GM19395 (cell line): ENCODE results near the gene RAD51B.

Experiments used
- ATAC-seq: cut with Tn5 transposase; IDR thresholded peaks from one replicate; pipeline ENCODE4 v1.9.1; 2021; ENCODE audit warnings: mild to moderate bottlenecking, moderate library complexity; ENCODE audit not compliant: unreplicated experiment

The RAD51B gene

DNA sequence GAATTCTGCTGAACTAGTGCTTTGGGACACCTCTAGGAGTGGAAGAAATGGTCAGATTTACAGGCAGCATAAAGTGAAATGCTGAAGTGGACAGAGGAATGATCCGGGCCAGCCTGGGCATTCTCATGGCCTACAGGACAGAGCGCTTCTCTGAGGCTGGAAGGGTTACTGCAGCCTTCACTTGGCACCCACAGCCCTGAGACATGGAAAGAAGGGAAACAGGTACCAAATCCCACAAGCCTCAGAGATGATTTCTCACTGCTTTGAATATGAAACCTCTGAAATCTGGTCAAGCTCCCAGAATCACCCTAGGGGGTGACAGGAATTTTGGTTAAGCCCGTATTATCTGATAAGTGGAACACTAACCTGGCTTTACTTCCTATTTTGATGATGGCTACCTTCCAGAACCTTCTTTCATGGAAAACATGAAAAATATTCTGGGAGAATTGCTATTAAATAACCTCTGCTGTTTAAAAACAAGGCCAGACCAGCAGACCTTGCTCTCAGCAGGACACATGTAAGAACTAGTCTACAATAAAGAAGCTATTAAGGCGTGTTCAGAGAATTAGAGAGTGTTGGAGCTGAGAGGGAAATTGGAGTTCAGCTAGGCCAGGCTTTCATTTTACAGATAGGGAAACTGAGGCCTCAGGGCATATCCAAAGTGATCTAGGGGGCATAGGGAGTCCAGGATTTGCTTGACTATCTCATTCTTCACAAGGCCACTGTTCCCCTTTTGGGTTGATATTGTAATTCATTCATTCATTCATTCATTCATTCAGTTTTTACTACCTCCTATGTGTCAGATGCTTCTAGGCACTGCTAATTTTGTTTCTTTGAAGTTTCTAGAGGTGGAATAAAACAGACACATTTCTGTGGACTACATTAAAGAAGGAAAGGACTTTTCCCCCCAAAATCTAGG is 691.8 kb downstream of the RAD51B start:
- no peak for ATAC-seq

DNA sequence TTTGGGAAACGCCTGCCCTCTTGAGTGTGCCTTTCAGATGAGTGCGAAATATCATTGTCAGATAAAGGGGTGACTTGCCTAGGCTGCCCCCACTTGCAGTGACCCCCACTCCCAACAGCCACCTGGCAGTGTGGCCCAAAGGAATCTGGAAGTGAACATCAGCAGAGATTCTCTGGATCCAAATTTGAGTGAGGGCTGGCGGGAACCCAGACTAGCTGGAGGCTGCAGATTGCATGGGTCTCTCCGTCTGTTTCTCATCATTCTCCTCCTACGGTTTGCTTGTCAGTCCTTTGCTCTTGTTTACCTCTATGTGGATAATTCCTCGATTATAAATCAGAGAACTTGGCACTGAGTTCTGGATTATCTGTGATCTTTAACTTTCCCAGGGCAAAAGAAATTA is 692.5 kb downstream of the RAD51B start:
- no peak for ATAC-seq

DNA sequence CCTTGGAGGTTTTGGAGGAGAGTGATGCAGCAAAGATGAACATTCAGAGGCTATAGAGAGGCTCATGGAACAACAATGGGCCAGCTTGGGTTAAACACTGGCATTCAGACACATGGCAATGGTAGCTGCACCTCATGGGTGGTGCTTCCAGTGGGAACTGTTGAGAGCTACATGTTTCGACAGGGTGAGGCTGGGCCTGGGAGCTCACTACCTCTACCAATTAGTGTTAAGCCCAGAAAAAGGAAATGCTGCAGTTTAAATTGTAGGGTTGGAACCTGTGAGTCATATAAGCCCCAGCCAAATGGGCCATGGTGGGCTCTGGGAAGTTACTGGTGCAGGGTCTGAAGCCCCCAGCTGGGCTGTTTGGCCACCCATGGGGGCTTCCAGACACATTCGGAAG is 693.6 kb downstream of the RAD51B start:
- peak; percentile 27 for ATAC-seq

DNA sequence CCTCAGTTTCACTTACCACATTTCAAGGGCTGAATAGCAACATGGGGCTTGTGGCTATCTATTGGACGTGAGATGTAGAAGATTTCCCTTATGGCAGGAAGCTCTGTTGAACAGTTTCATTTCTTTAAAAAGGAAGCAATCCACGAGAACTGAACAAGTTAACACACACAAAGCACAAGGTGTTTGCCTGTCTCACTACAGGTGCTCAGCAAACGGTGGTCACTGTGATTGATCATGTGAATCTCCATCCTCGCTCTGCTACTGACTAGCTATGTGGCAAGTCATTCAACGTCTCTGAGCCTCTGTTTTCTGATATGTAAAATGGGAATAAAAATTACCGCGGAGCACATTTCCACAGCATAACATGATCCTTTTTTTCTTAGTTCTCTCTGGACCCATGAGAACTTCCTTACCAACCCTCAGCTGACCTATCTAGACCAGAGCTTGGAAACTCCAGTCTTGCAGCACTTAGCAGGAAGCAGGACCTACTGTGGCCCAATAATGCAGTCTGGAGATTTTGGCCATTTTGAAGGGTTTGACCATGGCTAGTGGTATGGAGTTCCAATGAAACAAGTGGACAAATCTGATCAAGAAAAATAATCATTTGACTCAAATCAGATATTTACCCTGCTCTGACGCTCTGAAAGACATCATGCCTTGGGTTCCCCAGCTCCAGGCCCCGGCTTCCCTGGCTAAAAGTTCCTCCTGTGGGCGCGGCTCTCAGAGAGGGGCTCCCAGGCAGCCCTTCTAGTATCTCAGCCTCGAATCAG is 694.4 kb downstream of the RAD51B start:
- peak; percentile 77 for ATAC-seq

DNA sequence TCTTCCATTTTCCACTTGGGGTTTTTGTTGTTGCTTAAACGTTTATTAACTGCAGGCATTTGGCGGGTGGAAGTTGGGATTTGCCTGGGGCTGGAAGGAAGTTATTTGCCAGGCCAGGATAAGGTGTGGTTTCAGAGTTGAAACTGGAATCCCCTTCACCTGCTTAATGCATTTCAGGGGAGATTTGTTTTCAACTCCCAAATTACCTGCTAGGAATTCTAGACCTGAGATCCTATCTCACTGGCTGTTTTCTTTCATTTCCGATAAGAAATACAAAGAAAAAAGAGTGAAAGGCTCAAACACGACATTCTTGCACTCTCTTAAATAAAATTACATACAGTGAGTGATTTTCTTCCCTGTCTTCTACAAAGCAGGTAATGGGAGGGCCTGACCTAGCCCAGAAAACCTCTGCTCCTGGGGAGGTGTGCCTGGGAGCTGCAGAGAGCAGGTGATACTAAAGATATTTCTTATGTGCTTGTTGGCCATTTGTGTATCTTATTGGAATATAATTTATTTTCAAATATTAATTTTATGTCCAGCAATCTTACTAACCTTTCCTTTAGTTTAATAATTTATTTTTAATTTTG is 695.1 kb downstream of the RAD51B start:
- ATAC-seq: no peak

DNA sequence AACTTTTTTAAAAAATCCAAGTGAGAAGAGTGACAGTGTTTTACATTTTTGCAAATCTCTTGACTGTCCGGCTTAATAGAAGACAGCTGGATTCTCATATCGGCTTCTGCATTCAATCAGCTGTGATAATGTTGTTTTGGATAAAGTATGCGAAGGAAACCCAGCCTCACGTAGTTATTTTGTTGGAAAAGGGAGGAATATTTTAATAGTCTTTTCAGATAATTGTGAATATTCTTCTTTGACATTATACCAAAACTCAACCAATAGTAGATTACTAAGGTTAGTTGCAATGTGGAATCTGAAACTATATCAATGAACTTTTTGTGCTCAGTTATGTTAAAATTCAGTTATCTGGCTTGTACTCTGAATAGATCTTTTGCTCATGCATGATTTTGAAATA is 696.8 kb downstream of the RAD51B start:
- no peak for ATAC-seq

DNA sequence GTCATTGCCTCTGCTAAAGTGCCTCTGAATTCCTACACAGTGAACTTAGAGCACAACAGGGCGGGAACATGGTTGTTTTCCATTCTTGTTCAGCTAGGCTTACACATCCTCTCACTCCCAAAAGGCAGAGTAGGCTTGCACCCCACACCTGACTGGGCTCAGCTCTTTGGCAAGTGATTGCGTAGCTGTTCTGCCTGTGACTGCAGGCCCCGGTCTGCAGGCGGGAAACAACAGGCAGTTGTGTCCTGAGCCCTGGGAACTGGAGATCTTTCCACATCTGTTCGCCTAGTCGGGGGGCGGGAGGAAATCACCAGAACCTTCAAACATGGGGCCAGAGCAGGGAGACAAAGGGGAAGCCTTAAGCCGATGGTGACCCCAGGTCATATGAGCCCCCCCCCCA is 698.6 kb downstream of the RAD51B start:
- ATAC-seq: no peak

DNA sequence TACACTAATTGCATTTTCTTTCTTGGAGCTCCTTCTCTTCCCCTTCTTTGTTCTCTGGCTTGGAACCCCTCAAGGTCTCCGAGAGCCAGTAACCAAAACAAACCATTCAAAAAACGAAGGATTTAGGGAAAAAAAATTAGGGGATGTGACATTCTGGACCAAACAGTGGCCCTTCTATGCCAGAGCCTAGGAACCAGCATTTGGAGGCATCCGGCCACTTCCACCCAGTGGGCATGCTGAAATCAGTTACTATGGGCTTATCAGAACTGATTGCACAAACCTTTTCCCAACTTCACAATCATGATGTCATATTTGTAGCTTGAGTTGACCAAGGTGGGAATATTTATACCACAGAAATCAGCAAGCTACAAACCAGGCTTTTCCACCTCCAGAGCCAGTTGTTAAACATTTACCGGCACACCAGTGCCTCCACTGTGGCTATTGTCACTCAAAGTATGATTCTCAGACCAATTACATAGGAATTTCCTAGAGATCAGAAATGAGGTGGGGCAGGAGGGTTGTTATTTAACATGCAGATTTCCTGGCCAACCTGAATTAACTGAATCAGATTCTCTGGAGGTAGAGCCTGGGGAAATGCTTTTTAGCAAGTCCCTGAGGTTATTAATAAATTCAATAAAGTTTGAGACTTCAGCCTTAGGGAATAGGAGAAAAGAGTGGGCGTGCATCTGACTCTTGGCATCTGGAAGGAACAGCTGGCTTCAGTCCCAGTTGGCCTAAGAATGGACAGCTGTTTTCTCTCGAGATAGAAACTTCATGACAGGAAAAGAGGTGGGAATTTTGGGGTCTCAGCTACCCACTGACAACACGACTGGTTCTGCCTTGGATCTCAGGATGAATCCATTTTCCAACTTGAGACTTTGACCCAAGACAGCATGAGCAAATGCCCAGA is 699.4 kb downstream of the RAD51B start:
- ATAC-seq: no peak

DNA sequence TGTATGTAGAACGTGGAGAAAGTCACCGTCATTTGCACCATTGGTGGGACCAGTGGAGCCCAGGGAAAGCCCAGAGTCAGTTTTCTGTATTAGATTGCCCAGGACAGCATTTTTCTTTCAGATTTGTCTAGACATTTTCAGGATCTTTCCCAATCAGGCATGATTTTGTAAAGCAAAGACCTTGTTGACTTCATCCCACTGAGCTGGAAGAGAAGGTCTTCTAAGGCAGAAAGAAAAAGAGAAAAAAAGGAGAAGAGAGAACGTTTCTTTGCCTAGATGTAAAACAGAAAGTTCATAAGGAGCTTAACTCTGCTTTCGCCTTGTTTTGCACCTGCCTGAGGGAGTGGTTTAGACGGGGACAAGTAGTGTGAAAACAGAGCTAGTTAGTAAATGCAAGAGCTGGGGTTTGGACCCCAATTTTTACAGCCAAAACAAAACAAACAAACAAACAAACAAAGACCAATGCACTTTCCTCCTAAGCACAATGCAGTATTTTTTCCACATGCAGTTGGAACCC is 700.1 kb downstream of the RAD51B start:
- no peak for ATAC-seq

DNA sequence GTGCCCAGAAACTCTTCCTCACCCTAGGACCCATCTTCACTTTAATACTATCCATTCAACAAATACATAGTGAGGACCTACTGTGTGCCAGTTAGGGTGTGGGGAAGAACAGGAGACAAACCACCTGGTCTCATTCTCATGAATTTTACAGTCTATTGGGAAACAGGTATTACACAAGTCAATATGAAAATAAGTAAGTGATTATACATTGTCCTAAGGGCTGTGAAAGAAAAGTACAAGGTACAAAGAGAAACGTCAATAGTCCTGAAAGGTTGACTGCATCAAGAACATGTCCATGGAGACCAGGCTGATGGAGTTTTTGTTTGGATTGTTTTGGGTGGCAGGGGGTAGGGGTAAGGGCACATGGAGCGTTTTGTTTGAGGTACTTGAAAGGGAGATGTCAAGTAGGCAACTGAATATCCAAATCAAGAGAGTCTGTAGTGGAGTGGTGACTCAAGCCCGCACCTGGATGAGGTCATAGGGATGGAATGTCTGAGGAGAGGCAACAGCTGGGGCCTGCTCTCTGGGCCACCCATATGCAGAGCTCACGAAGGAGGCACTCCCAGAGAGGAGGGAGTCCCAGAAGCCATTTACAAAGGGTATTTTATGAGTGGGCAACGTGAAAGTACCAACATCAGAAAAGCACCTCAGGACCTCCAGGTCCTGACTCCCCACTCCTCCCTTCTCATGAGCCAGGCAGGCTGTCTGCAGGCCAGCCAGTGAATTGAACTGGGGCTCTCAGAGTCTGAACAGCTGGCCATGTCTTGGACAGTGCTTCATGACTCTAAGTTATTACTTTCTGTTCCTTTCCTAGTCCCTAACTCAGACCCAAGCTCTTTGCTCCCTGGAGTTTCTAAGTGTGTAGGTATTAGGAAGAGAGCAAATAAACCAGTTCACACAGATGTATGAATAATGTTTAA is 701.3 kb downstream of the RAD51B start:
- ATAC-seq: no peak

DNA sequence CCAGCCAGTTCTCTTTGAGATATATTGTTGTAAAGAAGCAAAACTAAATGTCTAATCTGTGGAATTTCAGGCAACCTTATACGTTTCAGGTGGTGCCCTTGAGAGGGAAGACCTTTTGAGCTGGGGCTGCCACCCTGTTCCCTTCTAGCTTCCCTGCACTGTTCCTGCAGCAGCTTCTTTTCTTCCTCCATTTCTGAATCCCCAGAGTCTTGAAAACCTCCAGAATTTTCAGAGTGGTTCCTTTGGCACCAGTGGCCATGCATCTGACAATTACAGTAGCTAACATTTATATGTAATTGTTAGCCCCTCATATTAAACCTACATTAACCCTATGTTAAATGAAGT is 702.0 kb downstream of the RAD51B start:
- no peak for ATAC-seq

DNA sequence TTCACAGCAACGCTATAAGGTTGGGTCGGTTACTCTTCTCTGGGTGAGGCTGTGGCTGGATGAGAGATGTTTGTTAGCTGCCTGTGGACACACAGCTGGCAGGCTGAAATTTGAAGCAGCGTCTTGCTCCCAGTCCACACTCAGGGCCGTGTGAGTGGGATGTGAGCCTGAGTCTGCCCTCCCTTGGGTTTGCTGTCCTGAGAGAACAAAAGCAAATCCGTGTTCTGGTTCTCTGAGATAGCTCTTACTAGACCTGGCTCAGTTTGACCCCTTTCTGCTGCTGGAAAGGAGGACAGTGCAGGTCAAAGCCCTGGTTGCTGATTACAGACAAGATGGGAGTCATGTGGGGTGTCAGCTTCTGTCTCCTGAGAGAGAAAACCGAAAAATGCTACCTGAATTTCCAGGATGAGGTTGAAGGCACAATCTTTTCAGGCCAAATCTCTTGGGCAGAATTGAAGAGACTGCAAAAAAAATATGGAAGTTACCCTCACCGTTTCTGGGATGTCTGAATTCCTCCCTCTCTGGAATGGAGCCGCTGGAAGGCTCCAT is 702.5 kb downstream of the RAD51B start:
- no peak for ATAC-seq

DNA sequence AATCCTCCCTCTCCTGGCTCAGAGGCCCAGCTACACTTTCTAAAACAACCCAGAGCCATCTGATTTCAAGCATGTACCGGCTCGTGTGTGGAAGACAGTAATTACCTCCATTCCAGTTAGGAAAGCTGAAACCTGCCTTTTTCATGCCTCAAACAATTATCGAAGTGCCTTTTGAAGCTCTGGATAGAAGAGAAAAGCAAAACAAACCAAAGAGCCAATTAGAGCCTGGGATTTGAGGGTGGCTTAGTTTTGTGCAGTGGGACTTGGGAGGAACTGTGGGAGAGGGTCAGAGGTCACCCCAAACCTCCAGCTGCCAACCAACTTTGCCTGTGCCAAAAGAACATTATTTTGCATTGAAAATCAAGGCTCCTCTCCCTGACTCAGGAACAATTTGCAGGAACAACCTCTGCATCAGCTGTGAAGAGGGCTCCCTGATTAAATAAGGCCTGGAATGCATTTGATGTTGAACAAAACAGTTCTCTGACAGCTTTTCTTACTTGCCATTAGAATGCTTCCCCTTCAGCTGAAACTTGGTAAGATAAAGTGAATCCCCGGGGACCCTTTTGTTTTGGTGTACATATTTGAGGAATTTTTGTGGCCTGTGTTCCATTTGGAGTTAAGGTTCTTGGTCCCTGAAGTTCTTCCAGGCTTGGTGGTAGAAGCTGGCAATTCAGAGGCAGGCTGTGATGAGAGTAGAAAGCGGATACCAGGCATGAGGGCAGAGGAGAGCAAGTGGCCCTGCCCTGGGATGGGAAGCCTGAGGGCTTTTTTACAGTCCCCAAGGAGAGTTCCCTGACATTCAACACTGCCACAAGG is 703.1 kb downstream of the RAD51B start:
- no peak for ATAC-seq

DNA sequence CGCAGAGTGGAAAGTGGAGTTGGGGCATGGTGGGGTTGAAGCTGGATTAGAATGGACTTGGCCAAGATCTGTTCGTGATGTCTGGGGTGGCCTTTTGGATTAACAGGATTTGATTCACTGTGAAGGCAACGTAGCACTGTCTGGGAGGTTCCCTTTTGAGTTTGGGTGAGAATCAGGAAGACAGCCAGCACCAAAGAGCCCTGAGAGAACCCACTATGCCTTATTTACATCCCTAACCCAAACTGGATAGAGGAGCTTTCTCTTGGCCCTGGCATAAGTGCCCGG is 703.7 kb downstream of the RAD51B start:
- no peak for ATAC-seq

DNA sequence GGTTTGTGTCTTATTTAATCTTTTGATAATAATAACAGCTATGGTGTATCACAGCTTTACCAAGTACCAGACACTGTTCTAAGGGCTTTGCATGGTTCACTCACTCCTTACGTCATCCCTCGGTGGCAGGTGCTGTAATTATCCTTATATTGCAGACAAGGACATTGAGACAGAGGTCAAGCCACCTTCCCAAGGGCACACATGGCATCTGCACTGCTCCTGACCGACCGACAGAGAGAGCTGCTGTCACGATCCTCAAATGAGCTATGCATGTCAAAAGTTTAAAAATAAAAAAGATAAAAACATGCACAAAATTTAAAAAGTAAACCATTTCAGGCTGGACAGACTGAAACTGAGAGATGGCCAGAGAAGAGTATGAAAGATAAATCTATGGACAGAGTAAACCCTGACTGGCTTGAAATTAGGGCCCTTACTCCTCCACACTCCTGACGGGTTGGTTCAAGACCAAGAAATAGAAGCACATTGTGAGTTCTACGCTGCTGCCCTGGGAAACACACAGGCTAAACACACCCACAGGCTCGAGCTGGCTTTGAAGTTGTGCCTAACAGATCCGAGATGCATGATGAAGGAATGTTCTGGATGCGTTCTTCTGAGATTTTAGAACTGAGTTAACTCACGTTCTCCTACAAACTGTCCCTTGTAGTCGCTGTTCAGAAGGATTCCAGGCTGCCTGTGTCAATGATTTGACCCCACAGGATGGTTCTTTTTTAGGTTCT is 704.6 kb downstream of the RAD51B start:
- no peak for ATAC-seq

DNA sequence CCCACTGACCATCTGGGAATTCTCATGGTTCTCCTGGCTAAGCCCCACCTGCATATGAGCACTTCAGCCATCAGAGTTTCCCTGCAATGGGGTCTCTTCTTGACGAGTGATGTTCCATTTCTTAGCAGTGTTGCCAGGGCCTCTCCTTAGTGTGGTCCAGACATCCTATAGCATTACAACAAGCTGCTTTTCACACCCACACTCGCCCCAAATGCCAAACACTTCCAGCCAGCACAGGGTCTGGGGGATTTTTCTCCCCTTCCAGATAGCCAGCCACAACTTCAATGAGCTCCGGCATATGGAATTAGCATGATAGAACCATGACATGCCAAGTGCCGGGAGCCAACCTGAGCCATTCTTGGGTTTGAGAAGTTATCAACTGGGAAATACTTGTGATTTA is 705.9 kb downstream of the RAD51B start:
- no peak for ATAC-seq

DNA sequence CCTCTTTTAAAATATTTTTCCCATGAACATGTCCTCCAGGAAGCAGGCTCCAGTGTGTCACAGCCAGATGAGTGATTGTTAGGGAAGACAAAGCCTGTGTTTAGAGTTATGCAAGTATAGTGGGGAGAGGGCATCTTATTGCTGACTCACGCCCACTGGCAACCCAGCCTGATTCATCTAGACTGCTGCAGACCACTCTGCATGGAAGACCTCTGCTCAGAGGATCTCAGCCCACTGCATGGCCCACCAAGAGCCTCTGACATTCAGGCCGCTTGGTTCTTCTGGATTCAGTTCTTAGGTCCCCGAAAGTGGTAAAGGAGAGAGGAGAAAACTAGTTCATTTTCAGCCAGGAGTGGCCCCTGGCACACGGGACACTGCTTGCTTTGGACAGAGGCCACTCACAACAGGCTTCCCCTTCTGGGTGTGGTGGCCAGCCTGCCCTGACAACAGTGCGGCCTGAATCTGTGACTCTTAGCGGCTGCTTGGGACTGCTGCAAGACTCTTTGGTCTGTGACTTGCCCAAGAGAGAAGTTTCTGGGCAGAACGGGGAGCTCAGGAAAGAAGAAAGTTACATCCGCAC is 707.0 kb downstream of the RAD51B start:
- ATAC-seq: no peak
